ENCODE results near the gene NIN.
"Not testable (repeated sequence)": the region's sequence is repeated elsewhere in the genome, so short reads cannot be mapped to it uniquely, and the experiment has no call there.

The NIN gene

DNA sequence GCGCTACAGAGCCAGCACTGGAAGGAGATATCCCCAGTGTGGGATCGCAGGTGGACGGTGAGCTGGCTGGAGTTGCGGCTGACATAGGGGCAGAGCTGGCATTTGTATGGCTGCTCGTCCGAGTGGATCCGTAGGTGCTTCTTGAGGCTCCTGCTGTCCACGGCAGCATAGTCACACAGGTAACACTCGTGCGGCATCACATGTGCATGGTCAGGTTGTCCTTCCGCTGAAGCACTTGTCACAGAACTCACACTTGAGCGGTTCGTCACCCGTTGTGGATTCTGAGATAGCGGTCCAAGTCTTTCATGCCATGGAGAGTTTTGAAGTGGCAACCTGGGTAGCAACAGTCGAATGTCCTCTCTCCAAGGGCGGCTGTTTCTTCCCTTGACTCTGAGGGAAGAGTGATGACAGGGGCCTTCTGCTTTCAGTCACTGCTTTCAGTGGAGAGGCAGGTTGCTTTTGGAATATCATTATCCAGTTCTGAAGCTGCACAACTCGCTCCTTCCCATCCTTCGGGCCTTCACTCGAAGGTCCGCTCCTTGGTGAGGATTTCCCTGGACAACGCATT is 125.9 kb downstream of the NIN start:
- DNase-seq, result no peak

DNA sequence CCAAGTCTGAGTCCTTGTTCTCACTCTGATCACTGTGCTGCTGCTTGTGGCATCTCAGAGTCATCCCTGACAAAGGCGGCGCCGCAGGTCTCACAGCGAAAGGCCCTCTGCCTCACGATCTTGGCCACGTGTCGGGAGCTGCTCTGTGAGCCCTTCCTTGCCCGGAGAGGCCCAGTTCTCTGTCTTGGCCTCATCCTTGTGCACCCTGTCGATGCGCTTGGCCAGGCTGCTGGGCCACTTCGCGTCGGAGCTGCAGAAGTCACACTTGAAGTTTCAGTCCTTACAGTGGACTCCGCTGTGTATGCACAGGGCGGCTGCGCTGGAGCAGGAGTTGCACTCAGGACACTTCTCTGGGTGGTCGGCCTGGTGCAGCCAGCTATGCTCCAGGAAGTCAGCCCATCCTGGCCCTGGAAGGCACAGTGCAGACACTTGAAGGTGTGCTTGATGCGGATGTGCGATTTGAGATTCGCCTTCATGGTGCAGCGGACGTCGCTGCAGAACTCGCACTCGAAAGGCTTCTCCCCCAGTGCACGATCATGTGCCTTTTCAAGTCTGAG is 126.4 kb downstream of the NIN start:
- no peak for DNase-seq

DNA sequence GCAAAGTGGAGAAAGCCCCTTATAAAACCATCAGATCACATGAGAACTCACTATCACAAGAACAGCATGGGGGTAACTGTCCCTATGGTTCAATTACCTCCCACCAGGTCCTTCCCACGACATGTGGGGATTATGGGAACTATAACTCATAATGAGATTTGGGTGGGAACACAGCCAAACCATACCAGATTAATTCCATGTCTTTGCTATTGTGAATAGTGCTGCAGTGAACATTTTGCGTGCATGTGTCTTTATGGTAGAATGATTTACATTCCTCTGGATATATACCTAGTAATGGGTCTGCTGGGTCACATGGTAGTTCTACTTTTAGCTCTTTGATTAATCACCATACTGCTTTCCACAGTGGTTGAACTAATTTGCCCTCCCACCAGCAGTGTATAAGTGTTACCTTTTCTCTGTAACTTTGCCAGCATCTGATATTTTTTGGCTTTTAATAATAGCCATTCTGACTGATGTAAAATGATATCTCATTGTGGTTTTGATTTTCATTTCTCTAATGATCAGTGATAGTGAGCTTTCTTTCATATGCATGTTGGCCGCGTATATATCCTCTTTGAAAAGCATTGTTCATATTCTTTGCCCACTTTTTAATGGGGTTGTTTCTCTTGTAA is 133.2 kb downstream of the NIN start:
- no peak for DNase-seq

DNA sequence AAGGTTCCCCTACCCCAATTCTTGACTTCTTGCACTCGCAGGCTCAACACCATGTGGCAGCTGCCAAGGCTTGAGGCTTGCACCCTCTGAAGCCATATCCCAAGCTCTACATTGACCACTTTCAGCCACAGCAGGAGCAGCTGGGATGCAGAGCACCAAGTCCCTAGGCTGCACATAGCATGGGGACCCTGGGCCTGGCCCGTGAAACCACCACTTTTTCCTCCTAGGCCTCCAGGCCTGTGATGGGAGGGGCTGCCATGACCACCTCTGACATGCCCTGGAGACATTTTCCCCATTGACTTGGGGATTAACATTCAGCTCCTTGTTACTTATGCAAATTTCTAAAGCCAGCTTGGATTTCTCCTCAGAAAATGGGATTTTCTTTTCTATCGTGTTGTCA is 136.7 kb downstream of the NIN start:
- not testable (repeated sequence) for DNase-seq

DNA sequence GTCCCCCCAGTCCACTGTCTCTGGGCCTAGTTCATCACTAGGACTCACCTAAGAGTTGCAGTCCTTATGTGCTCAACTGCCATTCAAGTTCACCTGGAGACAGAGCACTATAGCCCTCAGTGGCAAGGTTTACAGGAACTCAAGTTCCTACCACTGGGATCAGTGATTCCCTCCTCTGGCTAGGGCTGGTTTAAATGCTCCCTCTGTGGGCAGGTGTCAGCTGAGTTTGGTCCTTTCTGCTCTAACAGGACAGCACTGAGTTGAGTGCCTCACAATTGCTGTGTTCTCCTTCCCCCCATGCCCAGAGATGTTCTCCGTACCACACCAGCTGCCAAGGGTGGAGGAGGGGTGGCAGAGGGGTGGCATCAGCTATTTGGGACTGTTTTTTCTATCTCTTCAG is 142.1 kb downstream of the NIN start:
- no peak for DNase-seq

DNA sequence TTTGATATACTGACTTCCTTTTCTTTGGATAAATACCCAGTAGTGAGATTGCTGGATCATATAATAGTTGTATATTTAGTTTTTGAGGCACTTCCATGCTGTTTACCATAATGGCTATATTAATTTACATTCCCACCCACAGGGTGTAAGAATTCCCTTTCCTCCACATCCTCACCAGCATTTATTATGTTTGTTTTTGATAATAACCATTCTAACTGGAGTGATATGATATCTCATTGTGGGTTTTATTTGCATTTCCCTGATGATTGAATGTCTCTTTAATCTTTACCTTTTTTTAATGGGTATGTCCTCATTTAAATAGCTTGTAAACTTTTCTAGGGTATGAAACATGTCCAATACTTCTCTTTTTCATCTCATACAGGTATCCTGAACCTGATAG is 151.3 kb downstream of the NIN start:
- DNase-seq, result no peak

DNA sequence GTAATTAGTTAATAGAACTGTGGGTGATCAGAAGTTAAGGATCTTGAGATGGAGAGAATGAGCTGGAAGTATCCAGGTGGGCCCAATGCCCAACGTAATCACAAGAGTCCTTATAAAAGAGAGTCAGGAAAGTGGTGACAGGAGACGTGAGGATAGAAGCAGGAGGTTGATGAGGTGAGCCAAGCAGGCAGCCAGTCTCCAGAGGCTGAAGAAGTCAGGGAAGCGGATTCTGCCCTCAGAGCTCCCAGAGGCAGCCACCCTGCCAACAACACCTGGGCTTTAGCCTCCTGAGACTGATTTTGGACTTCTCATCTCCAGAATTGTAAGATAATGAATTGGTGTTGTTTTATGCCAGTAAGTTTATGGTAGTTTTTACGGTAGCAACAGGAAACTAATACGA is 152.8 kb downstream of the NIN start:
- DNase-seq, result no peak

DNA sequence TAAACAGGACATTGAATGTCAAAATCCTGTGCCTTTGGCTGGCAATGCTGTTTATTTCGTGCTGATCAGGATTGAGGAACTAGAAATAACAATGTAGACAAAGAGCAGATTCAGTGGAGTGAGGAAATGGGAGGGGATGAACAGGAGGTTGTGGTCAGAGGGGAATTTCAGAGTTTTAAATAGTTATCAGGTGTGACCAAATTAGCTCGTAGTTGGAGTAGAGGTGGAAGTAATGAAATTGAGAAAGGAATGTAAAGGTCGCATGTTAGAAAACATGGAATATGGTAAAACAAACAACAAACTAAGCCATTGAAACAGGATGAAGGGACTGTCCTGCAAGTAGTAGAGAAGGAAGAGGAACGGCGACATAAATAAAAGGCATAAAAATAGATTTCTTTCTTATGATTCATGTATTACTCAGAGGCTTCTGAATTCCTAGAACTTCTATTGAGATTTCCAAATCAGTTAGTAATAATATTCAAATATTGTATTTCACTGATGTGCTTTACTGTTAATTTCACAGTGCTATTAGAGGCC is 153.4 kb downstream of the NIN start:
- peak; percentile 68 for DNase-seq

DNA sequence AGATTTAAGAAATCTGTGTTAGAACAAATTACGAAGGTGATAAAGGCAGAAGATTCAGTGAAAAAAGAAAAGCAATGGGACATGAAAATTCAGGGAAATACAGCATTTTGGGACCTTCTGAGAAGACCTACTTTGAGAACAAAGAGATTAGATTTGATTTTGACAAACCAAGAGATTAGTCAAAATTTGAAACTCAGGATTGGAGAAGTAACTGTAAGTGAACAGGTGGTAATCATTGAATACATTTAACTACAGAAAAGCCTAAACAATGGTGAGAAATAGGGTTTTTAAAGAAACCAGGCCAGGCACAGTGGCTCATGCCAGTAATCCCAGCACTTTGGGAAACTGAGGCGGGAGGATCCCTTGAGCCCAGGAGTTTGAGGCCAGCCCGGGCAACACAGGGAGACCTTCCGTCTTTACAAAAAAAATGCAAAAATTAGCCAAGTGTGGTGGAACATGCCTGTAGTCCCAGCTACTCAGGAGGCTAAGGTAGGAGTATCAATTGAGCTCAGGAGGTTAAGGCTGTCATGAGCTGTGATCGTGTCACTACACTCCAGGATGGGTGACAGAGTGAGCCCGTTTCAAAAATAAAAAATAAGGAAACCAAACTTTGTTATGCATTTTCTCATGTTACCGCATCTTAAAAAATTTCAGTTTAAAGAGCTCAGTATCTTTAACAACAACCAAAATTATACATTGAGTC is 154.0 kb downstream of the NIN start:
- peak; percentile 6 for DNase-seq

DNA sequence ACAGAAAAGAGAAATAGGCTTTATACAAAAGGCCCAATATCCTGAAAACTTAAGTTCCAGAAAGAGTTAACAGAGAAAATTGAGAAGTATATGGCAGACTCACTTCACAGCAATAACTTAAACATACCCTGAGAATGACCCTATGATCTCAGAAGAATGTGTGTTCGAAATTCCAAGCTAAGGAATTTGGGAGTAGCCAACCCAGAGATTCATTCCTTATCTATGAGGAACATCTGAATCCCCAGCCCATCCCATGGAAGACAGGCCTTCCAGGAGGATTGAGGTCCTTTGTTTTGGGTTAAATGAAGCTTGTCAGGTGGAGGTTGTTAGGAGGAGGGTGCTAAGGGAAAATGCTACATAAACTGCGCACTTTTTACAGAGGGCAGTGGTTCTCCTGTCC is 155.4 kb downstream of the NIN start:
- DNase-seq, result no peak

DNA sequence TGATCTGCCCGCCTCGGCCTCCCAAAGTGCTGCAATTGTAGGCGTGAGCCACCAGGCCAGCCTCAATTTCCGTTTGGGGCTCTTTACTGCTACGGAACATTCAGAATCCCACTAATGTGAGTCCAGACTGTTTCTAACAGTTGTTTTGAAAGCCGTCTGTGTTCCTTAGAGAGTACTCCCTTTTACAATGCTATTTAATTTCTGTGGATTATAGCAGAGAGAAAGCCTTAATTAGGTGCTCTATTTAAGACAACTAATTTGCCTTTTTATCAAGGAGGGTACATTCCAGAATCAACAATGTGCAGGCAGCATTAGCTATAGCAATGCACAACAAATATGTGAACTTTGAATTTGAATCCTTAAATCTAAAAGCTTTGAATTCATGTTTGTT is 160.1 kb downstream of the NIN start:
- no peak for DNase-seq

DNA sequence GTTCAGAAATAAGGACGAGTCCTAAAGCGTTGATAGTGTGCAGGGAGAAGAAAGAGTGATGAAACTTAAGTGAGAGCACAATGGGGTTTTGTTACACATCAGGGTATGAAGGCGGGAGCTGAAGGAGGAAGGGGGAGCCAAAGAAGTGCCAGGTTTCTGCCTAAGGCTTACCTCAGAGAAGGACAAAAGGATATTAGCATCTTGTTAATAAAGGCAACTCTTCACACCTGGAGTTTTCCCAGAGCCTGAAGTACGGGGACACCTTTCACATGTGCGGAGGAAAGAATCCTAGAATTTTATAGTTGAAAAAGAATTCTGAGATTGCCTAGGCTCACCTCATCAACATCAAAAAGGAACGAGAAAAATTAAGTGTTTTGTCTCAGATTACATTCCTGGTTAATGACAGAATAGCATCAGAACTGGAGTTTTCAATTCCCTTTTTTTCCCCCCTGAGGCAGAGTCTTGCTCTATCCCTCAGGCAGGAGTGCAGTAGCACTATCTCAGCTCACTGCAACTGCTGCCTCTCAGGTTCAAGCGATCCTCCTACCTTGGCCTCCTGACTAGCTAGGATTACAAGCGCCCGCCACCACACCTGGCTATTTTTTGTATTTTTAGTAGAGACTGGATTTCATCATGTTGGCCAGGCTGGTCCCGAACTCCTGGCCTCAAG is 160.6 kb downstream of the NIN start:
- DNase-seq, result no peak
